SK-N-SH treated with all-trans-retinoic acid at 6 μM for 48 hours (cell line): ENCODE measurements around the gene B3GNT9.

ENCODE experiments used
- ATAC-seq: fragments of 200-7000 bp; cut with Tn5 transposase; 3 replicates; pipeline ENCODE4 v1.9.1; 2020; ENCODE audit warnings: mild to moderate bottlenecking, moderate library complexity
- ARNTL ChIP-seq: fragments of 450-650 bp; formaldehyde crosslinking; IDR thresholded peaks from 2 replicates; pipeline ENCODE4 v1.5.0; 2020; ENCODE audit warnings: low read depth, mild to moderate bottlenecking, moderate library complexity, borderline replicate concordance
- BACH2 ChIP-seq: fragments of 250-450 bp; sonication (Bioruptor Pico); IDR thresholded peaks from 2 replicates; pipeline ENCODE4 v1.9.0; 2021; ENCODE audit warnings: mild to moderate bottlenecking, borderline replicate concordance
- CREB5 ChIP-seq: fragments of 250-450 bp; sonication (Bioruptor Pico); IDR thresholded peaks from 2 replicates; pipeline ENCODE4 v1.5.1; 2020; ENCODE audit warnings: low read depth, mild to moderate bottlenecking, moderate library complexity
- CSDC2 ChIP-seq: fragments of 250-450 bp; sonication (Bioruptor Pico); IDR thresholded peaks from 2 replicates; pipeline ENCODE4 v1.5.0; 2020; ENCODE audit warnings: mild to moderate bottlenecking, moderate library complexity
- CSRNP3 ChIP-seq: fragments of 250-450 bp; sonication (Bioruptor Pico); IDR thresholded peaks from 2 replicates; pipeline ENCODE4 v1.5.1; 2021; ENCODE audit warnings: mild to moderate bottlenecking, moderate library complexity
- ESRRG ChIP-seq: fragments of 250-450 bp; sonication (Bioruptor Pico); IDR thresholded peaks from 2 replicates; pipeline ENCODE4 v1.6.1; 2021; ENCODE audit warnings: mild to moderate bottlenecking
- ISL1 ChIP-seq: fragments of 250-450 bp; sonication (Bioruptor Pico); IDR thresholded peaks from 2 replicates; pipeline ENCODE4 v2.1.2; 2022; ENCODE audit warnings: mild to moderate bottlenecking, moderate library complexity
- OSR1 ChIP-seq: fragments of 250-450 bp; sonication (Bioruptor Pico); IDR thresholded peaks from 2 replicates; pipeline ENCODE4 v1.8.0; 2022; ENCODE audit warnings: moderate library complexity, mild to moderate bottlenecking, inconsistent platforms
- POU6F1 ChIP-seq: fragments of 250-450 bp; sonication (Bioruptor Pico); IDR thresholded peaks from 2 replicates; pipeline ENCODE4 v1.8.0; 2021; ENCODE audit warnings: low read depth, mild to moderate bottlenecking, moderate library complexity, borderline replicate concordance
- PPARA ChIP-seq: fragments of 250-450 bp; sonication (Bioruptor Pico); IDR thresholded peaks from 2 replicates; pipeline ENCODE4 v1.5.0; 2020; ENCODE audit warnings: mild to moderate bottlenecking, borderline replicate concordance
- RARB ChIP-seq: fragments of 250-450 bp; sonication (Bioruptor Pico); IDR thresholded peaks from 2 replicates; pipeline ENCODE4 v1.8.0; 2021; ENCODE audit warnings: mild to moderate bottlenecking, moderate library complexity
- SNAI2 ChIP-seq: fragments of 250-450 bp; sonication (Bioruptor Pico); IDR thresholded peaks from 2 replicates; pipeline ENCODE4 v1.5.0; 2020; ENCODE audit warnings: mild to moderate bottlenecking, moderate library complexity
- TCF4 ChIP-seq: fragments of 250-450 bp; sonication (Bioruptor Pico); IDR thresholded peaks from 2 replicates; pipeline ENCODE4 v1.8.0; 2021; ENCODE audit warnings: mild to moderate bottlenecking, moderate library complexity, borderline replicate concordance
- TOX ChIP-seq: fragments of 250-450 bp; sonication (Bioruptor Pico); IDR thresholded peaks from 2 replicates; pipeline ENCODE4 v1.8.0; 2021; ENCODE audit warnings: mild to moderate bottlenecking, moderate library complexity, borderline replicate concordance
- ZC3H10 ChIP-seq: fragments of 250-450 bp; sonication (Bioruptor Pico); IDR thresholded peaks from 2 replicates; pipeline ENCODE4 v1.5.1; 2021; ENCODE audit warnings: mild to moderate bottlenecking, moderate library complexity
- ZFP3 ChIP-seq: fragments of 250-450 bp; sonication (Bioruptor Pico); IDR thresholded peaks from 2 replicates; pipeline ENCODE4 v1.5.0; 2020; ENCODE audit warnings: mild to moderate bottlenecking, moderate library complexity
- ZFP30 ChIP-seq: fragments of 450-650 bp; formaldehyde crosslinking; IDR thresholded peaks from 2 replicates; pipeline ENCODE4 v1.5.0; 2022; ENCODE audit warnings: mild to moderate bottlenecking, moderate library complexity
- ZNF565 ChIP-seq: fragments of 450-650 bp; formaldehyde crosslinking; conservative IDR thresholded peaks from 2 replicates; pipeline ENCODE4 v1.5.0; 2020; ENCODE audit warnings: low read depth, mild to moderate bottlenecking, moderate library complexity
- ZNF8 ChIP-seq: fragments of 450-650 bp; formaldehyde crosslinking; IDR thresholded peaks from 2 replicates; pipeline ENCODE4 v1.5.0; 2020; ENCODE audit warnings: mild to moderate bottlenecking, moderate library complexity
- TF ChIP-seq, protein P1 (sequence below): fragments of 250-450 bp; sonication (Bioruptor Pico); IDR thresholded peaks from 2 replicates; pipeline ENCODE4 v1.5.0; 2020; ENCODE audit warnings: mild to moderate bottlenecking, moderate library complexity
- TF ChIP-seq, protein P2 (sequence below): fragments of 250-450 bp; sonication (Bioruptor Pico); IDR thresholded peaks from 2 replicates; pipeline ENCODE4 v1.8.0; 2020; ENCODE audit warnings: mild to moderate bottlenecking, moderate library complexity, borderline replicate concordance

The B3GNT9 gene

GRCh38 chr16:67198238-67198734 is 47.5 kb upstream of the B3GNT9 start:
- ATAC-seq: peak; percentile 68
- TF ChIP-seq SNAI2 (CRISPR knock-in tag): no peak
- no peak for TF ChIP-seq PPARA (CRISPR knock-in tag)
- TF ChIP-seq, protein P1, sequence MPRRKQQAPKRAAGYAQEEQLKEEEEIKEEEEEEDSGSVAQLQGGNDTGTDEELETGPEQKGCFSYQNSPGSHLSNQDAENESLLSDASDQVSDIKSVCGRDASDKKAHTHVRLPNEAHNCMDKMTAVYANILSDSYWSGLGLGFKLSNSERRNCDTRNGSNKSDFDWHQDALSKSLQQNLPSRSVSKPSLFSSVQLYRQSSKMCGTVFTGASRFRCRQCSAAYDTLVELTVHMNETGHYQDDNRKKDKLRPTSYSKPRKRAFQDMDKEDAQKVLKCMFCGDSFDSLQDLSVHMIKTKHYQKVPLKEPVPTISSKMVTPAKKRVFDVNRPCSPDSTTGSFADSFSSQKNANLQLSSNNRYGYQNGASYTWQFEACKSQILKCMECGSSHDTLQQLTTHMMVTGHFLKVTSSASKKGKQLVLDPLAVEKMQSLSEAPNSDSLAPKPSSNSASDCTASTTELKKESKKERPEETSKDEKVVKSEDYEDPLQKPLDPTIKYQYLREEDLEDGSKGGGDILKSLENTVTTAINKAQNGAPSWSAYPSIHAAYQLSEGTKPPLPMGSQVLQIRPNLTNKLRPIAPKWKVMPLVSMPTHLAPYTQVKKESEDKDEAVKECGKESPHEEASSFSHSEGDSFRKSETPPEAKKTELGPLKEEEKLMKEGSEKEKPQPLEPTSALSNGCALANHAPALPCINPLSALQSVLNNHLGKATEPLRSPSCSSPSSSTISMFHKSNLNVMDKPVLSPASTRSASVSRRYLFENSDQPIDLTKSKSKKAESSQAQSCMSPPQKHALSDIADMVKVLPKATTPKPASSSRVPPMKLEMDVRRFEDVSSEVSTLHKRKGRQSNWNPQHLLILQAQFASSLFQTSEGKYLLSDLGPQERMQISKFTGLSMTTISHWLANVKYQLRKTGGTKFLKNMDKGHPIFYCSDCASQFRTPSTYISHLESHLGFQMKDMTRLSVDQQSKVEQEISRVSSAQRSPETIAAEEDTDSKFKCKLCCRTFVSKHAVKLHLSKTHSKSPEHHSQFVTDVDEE: no peak
- TF ChIP-seq POU6F1 (CRISPR knock-in tag): no peak
- 0 out of 2 replicates have a peak, but pooled peaks have one; percentile 14 for TF ChIP-seq ZC3H10 (CRISPR knock-in tag)
- TF ChIP-seq ARNTL: no peak

- TF ChIP-seq ZNF8: no peak
- TF ChIP-seq TCF4 (CRISPR knock-in tag): no peak
- TF ChIP-seq ZFP3: no peak
- no peak for TF ChIP-seq CREB5
- no peak for TF ChIP-seq TOX (CRISPR knock-in tag)
- no peak for TF ChIP-seq ZFP30 (CRISPR knock-in tag)
- TF ChIP-seq BACH2 (CRISPR knock-in tag): no peak
- TF ChIP-seq, protein P1: no peak
- no peak for TF ChIP-seq CSDC2 (CRISPR knock-in tag)
- ATAC-seq: no peak; the same call in 2 of the 3 replicates
Observed at GRCh38 chr16:67197704-67198103, 46.9 kb upstream of the B3GNT9 start.

GRCh38 chr16:67196881-67197280 is 46.1 kb upstream of the B3GNT9 start:
- ATAC-seq: no peak
- no peak for TF ChIP-seq SNAI2 (CRISPR knock-in tag)
- TF ChIP-seq CSRNP3 (CRISPR knock-in tag): no peak
- no peak for TF ChIP-seq ZC3H10 (CRISPR knock-in tag)
- no peak for TF ChIP-seq ESRRG (CRISPR knock-in tag)
- TF ChIP-seq, protein P1: no peak
- no peak for TF ChIP-seq ZNF8
- no peak for TF ChIP-seq RARB (CRISPR knock-in tag)
- TF ChIP-seq ZFP3: no peak
- TF ChIP-seq BACH2 (CRISPR knock-in tag): no peak
- TF ChIP-seq ISL1 (CRISPR knock-in tag): no peak
- TF ChIP-seq CSDC2 (CRISPR knock-in tag): no peak
- no peak for TF ChIP-seq TCF4 (CRISPR knock-in tag)
- TF ChIP-seq ZNF565 (CRISPR knock-in tag): no peak
- TF ChIP-seq ZFP30 (CRISPR knock-in tag): no peak
- no peak for TF ChIP-seq OSR1 (CRISPR knock-in tag)
- TF ChIP-seq PPARA (CRISPR knock-in tag): no peak
- TF ChIP-seq, protein P2, sequence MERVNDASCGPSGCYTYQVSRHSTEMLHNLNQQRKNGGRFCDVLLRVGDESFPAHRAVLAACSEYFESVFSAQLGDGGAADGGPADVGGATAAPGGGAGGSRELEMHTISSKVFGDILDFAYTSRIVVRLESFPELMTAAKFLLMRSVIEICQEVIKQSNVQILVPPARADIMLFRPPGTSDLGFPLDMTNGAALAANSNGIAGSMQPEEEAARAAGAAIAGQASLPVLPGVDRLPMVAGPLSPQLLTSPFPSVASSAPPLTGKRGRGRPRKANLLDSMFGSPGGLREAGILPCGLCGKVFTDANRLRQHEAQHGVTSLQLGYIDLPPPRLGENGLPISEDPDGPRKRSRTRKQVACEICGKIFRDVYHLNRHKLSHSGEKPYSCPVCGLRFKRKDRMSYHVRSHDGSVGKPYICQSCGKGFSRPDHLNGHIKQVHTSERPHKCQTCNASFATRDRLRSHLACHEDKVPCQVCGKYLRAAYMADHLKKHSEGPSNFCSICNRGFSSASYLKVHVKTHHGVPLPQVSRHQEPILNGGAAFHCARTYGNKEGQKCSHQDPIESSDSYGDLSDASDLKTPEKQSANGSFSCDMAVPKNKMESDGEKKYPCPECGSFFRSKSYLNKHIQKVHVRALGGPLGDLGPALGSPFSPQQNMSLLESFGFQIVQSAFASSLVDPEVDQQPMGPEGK: no peak
